Testis (tissue), 3 donors: ENCODE results near the gene DUSP7. TPM values are rescaled to one million over a fixed set of nuclear protein-coding genes. Genes with fewer than 3 reads are reported as not detected.

Experiments used
- DNase-seq: peaks from one replicate; pipeline ENCODE4 v3.0.0-alpha.2; 2019
- H3K27ac ChIP-seq, 2 donors: fragments of 200-600 bp; sonication (generic); one replicate each; pipeline ENCODE4 v1.5.1; 2019
- H3K27me3 ChIP-seq: fragments of 200-600 bp; sonication (generic); one replicate; pipeline ENCODE4 v1.5.1; 2019
- H3K36me3 ChIP-seq: fragments of 200-600 bp; sonication (generic); one replicate; pipeline ENCODE4 v1.5.1; 2017; ENCODE audit warnings: low read depth; ENCODE audit errors: missing control alignments
- H3K4me1 ChIP-seq: fragments of 200-600 bp; sonication (generic); one replicate; pipeline ENCODE4 v1.5.1; 2019
- H3K4me3 ChIP-seq, 2 donors: fragments of 200-600 bp; sonication (generic); one replicate each; pipeline ENCODE4 v1.5.1; 2017 to 2019
- H3K9me3 ChIP-seq: fragments of 200-600 bp; sonication (generic); one replicate; pipeline ENCODE4 v1.5.1; 2017
- POLR2A ChIP-seq: fragments of 450-650 bp; IDR thresholded peaks from one replicate; pipeline ENCODE4 v1.6.1; 2017; ENCODE audit warnings: antibody characterized with exemption, mild to moderate bottlenecking, moderate library complexity
- WGBS, 2 donors: methylation state at CpG; one replicate each; pipeline ENCODE4 v1.1.5; 2018; 5-methylcytosine and 5-hydroxymethylcytosine counted together
- intact Hi-C: fragments of 100-400 bp; cut with DNase I; formaldehyde crosslinking; loops from one replicate; pipeline ENCODE4 v1.15.1; 2023; ENCODE audit warnings: low total_unique reads
- polyA plus RNA-seq: library from polyadenylated mRNA; stranded (reverse); fragments of 350-450 nt; fragmentation: Illumina TruSeq; extraction: RNeasy Lipid Tissue Mini Kit (QIAGEN cat#74804); gene quantifications from one replicate; pipeline ENCODE4 v1.2.3, GENCODE V29; 2014; ENCODE audit warnings: low read depth, low replicate concordance; ENCODE audit not compliant: insufficient read depth
- total RNA-seq, 2 donors: library from RNA; depleted of rRNA; stranded (reverse); fragments of >200 nt; gene quantifications; one replicate each; pipeline ENCODE4 v1.2.3, GENCODE V29; 2016
- TF ChIP-seq, protein P1 (sequence below), 3 experiments: fragments of 450-650 bp in 2 of 3; fragments of 200-600 bp in 1 of 3; sonication (generic) in 1 of 3; IDR thresholded peaks; one replicate each; pipeline ENCODE4 v1.5.1; 2016 to 2019; ENCODE audit warnings: antibody characterized with exemption in 3 of 3, mild to moderate bottlenecking in 2 of 3, moderate library complexity in 1 of 3

Gene DUSP7
- total and polyA plus RNA-seq, 3 donors from 2014 or later = 25.1 to 48.8 (median 40.6) TPM

DNA sequence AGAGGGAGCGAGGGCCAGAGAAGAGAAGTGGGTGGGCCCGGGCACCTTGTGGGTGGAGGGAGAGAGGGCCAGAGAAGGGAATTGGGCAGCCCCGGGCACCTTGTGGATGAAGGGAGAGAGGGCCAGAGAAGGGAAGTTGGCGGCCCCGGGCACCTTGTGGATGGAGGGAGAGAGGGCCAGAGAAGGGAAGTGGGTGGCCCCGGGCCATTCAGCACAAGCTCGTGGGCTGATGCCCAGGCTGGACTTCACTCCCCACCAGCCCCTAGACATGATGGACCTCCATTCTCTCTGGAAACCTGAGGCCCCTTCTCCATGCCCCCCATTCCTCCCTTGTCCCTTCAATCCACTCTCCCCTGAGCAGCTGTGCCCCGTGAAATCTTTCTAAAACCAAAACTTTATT is 15.8 kb downstream of the DUSP7 start:
- Histone ChIP-seq H3K27ac (no peak overlapping the region), H3K4me3 (no peak overlapping the region), H3K4me1 (peaks cover 15% of the 10 kb centered on the region), H3K36me3 (no peaks in the 10 kb centered on the region), H3K9me3 (no peaks in the 10 kb centered on the region), H3K27me3 (no peaks in the 10 kb centered on the region)
- no peak for TF ChIP-seq POLR2A
- TF ChIP-seq, protein P1, sequence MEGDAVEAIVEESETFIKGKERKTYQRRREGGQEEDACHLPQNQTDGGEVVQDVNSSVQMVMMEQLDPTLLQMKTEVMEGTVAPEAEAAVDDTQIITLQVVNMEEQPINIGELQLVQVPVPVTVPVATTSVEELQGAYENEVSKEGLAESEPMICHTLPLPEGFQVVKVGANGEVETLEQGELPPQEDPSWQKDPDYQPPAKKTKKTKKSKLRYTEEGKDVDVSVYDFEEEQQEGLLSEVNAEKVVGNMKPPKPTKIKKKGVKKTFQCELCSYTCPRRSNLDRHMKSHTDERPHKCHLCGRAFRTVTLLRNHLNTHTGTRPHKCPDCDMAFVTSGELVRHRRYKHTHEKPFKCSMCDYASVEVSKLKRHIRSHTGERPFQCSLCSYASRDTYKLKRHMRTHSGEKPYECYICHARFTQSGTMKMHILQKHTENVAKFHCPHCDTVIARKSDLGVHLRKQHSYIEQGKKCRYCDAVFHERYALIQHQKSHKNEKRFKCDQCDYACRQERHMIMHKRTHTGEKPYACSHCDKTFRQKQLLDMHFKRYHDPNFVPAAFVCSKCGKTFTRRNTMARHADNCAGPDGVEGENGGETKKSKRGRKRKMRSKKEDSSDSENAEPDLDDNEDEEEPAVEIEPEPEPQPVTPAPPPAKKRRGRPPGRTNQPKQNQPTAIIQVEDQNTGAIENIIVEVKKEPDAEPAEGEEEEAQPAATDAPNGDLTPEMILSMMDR (IDR thresholded peaks at IDR 0.05) = no peak
- no peak for DNase-seq
- WGBS, 2 donors = 83 to 84% methylated on average over 8 of the region's 8 CpGs
- intact Hi-C loops = no loop called here

DNA sequence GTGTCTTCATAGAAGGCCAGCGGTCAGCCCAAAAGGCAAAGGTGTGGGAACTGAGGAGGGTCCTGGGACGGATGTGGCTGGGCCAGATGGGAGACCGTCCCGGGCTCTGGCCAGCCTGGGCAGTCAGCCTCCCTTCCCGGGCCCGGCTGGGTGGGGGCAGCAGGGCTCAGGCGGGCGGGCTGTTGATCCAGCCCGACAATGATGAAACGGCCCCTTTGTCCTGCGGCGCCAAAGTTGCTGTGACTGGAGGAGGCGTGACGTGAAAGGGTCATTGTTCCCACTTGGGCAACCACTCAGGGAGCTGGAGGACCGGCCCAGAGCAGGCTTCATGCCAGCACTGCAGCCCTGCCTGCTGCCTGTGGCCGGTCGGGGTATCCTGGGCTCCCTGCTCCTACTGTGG is 16.5 kb downstream of the DUSP7 start:
- TF ChIP-seq POLR2A = no peak
- TF ChIP-seq, protein P1 (IDR thresholded peaks at IDR 0.05) = no peak
- Histone ChIP-seq H3K9me3 (no peaks in the 10 kb centered on the region), H3K36me3 (no peaks in the 10 kb centered on the region), H3K27me3 (no peaks in the 10 kb centered on the region), H3K4me1 (peaks cover 15% of the 10 kb centered on the region), H3K27ac (no peak overlapping the region), H3K4me3 (no peak overlapping the region)
- intact Hi-C loops = no loop called here
- 51 to 72% methylated on average over 15 to 17 of the region's 17 CpGs for WGBS, 2 donors
- peak; percentile 96 for DNase-seq

DNA sequence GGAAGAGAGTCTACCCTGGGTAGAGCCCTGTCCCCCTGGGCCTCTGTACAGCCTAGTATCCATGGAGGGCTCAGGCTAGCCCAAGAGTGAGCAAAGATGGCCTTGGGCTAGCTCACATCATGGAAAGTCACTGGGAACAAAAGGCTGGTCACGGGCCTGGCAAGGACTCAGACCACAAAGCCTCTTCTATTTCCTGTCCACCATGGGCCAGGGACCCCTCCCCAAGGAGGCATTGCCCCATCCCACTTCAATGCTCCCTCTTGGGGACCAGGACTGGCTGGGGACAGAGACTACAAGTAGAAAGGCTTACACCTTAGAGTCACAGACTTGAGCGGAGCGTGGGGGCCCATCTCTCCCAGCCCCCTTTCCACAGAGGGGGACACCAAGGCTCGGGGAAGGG is 16.9 kb downstream of the DUSP7 start:
- no peaks in the 10 kb centered on the region for H3K9me3 ChIP-seq
- whole genome bisulfite sequencing, 2 donors = 89 to 94% methylated on average over 4 of the region's 4 CpGs
- no peak overlapping the region for H3K27ac ChIP-seq
- no peaks in the 10 kb centered on the region for H3K36me3 ChIP-seq
- TF ChIP-seq POLR2A = no peak
- TF ChIP-seq, protein P1 (IDR thresholded peaks at IDR 0.05) = no peak
- intact Hi-C loops = no loop called here
- DNase-seq = no peak
- H3K27me3 ChIP-seq = no peaks in the 10 kb centered on the region
- peaks cover 15% of the 10 kb centered on the region for H3K4me1 ChIP-seq
- H3K4me3 ChIP-seq = no peak overlapping the region

DNA sequence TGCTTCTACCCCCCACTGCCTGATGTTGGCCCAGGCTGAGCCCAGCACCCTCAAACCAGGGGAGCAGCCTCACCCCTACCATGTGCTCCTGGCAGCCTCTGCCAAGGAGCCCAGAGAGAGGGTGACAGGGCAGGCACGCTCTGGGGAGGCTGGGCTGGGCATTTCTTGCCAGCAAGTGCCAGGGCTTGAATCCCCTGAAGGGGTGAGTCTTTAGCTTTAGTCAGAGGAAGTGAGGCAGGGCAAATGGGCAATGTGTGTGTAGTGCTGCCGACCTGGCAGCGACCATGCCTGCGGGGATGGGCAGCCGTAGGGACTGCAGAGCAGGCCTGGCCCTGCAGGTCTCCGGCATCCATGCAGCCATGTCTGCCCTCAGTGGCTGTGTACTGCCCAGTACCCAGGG is 18.1 kb downstream of the DUSP7 start:
- Histone ChIP-seq H3K4me1 (peaks cover 15% of the 10 kb centered on the region), H3K4me3 (no peak overlapping the region), H3K36me3 (no peaks in the 10 kb centered on the region), H3K9me3 (no peaks in the 10 kb centered on the region), H3K27me3 (no peaks in the 10 kb centered on the region), H3K27ac (no peak overlapping the region)
- intact Hi-C loops = no loop called here
- 100% methylated on average over 2 to 6 of the region's 6 CpGs for WGBS, 2 donors
- TF ChIP-seq, protein P1 (IDR thresholded peaks at IDR 0.05) = no peak
- TF ChIP-seq POLR2A = no peak
- no peak for DNase-seq

DNA sequence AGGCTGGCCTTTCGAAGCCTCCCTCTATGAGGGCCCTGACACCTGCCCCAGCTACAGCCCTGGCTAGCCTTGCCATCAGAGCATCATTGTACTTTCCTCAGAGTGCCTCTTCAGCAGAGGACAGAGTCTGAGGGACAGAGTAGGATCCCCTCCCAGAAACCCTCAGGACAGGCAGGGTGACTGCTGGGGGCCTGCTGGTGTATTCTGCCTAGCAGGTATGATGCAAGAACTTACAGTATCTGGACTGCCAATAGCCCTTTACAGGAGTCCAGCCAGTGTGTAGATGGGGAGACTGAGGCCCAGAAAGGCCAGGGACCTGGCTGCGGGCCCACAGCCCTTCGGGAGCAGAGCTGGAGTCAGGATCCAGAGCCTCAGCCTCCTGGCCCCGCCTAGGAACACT is 19.1 kb downstream of the DUSP7 start:
- WGBS, 2 donors = 98 to 100% methylated on average over 1 to 4 of the region's 4 CpGs
- no peak overlapping the region for H3K27ac ChIP-seq
- intact Hi-C loops = no loop called here
- peaks cover 15% of the 10 kb centered on the region for H3K4me1 ChIP-seq
- no peak overlapping the region for H3K4me3 ChIP-seq
- H3K27me3 ChIP-seq = no peaks in the 10 kb centered on the region
- TF ChIP-seq, protein P1 (IDR thresholded peaks at IDR 0.05) = no peak
- H3K9me3 ChIP-seq = no peaks in the 10 kb centered on the region
- no peak for DNase-seq
- no peaks in the 10 kb centered on the region for H3K36me3 ChIP-seq
